BLaER1 treated with 17β-estradiol and CSF1 and Interleukin-3, amounts not matched to agents 10 nM and 100 nM (cell line): Measurements from ENCODE around the gene ATP13A1.
"Not testable (repeated sequence)": the region's sequence is repeated elsewhere in the genome, so short reads cannot be mapped to it uniquely, and the experiment has no call there.

Experiments used
- H3K27ac ChIP-seq, 11 experiments: shearing (Covaris generic); formaldehyde crosslinking; 2 replicates each; pipeline ENCODE4 v1.8.1; 2022
- H3K27me3 ChIP-seq, 11 experiments: shearing (Covaris generic); formaldehyde crosslinking; 2 replicates each; pipeline ENCODE4 v1.8.1; 2022
- H3K36me3 ChIP-seq, 11 experiments: shearing (Covaris generic); formaldehyde crosslinking; 2 replicates each; pipeline ENCODE4 v1.8.1; 2022
- H3K4me1 ChIP-seq, 10 experiments: shearing (Covaris generic); formaldehyde crosslinking; 2 replicates each; pipeline ENCODE4 v1.8.1; 2022
- H3K4me2 ChIP-seq, 11 experiments: shearing (Covaris generic); formaldehyde crosslinking; 2 replicates each; pipeline ENCODE4 v1.8.1; 2022
- H3K4me3 ChIP-seq, 10 experiments: shearing (Covaris generic); formaldehyde crosslinking; 2 replicates each; pipeline ENCODE4 v1.8.1; 2022
- H3K9ac ChIP-seq, 11 experiments: shearing (Covaris generic); formaldehyde crosslinking; 2 replicates each; pipeline ENCODE4 v1.8.1; 2022
- H3K9me3 ChIP-seq, 11 experiments: shearing (Covaris generic); formaldehyde crosslinking; replicated peaks in 1 of 11; 2 replicates each; pipeline ENCODE4 v1.8.1; 2022
- H4K20me1 ChIP-seq, 11 experiments: shearing (Covaris generic); formaldehyde crosslinking; 2 replicates each; pipeline ENCODE4 v1.8.1; 2022
- Cebpa-rat ChIP-seq, 11 experiments: shearing (Covaris generic); IDR thresholded peaks; 2 replicates each; pipeline ENCODE4 v1.8.1; 2022

The ATP13A1 gene

GRCh38 chr19:19691683-19692082 lies 28.2 kb upstream of the ATP13A1 start:
- no peaks in the 10 kb centered on the region for H3K4me1 ChIP-seq
- no peak overlapping the region for H3K4me3 ChIP-seq
- peaks cover 23 to 55% (median 34%) of the 10 kb centered on the region in 11 experiments; a peak in 21 of 22 replicates for H3K9me3 ChIP-seq
- H3K4me2 ChIP-seq = no peak overlapping the region
- no peaks in the 10 kb centered on the region for H4K20me1 ChIP-seq
- no peak overlapping the region for H3K27ac ChIP-seq
- no peaks in the 10 kb centered on the region for H3K27me3 ChIP-seq
- peaks cover 0 to 8% (median 4%) of the 10 kb centered on the region in 11 experiments; a peak in 7 of 22 replicates for H3K36me3 ChIP-seq
- no peak for TF ChIP-seq Cebpa-rat (IDR thresholded peaks at IDR 0.05)
- H3K9ac ChIP-seq = no peak overlapping the region

GRCh38 chr19:19689023-19689422 lies 25.5 kb upstream of the ATP13A1 start:
- not testable (repeated sequence) for H3K27ac ChIP-seq, H3K4me1 ChIP-seq, H3K9ac ChIP-seq, H3K4me3 ChIP-seq, H3K4me2 ChIP-seq, H4K20me1 ChIP-seq, H3K27me3 ChIP-seq
- Histone ChIP-seq H3K36me3 (peaks cover 15 to 31% (median 24%) of the 10 kb centered on the region in 11 experiments; a peak in 21 of 22 replicates), H3K9me3 (peaks cover 47 to 75% (median 56%) of the 10 kb centered on the region in 11 experiments)

GRCh38 chr19:19687090-19687489 lies 23.6 kb upstream of the ATP13A1 start:
- no peak for TF ChIP-seq Cebpa-rat (IDR thresholded peaks at IDR 0.05)
- Histone ChIP-seq H3K27me3 (no peaks in the 10 kb centered on the region), H4K20me1 (no peaks in the 10 kb centered on the region), H3K9ac (no peak overlapping the region), H3K27ac (no peak overlapping the region), H3K36me3 (peaks cover 34 to 49% (median 44%) of the 10 kb centered on the region in 11 experiments), H3K4me2 (no peak overlapping the region), H3K9me3 (peaks cover 61 to 81% (median 71%) of the 10 kb centered on the region in 11 experiments), H3K4me1 (no peaks in the 10 kb centered on the region), H3K4me3 (no peak overlapping the region)

GRCh38 chr19:19686580-19686979 lies 23.1 kb upstream of the ATP13A1 start:
- Histone ChIP-seq H3K36me3 (peaks cover 39 to 54% (median 49%) of the 10 kb centered on the region in 11 experiments), H3K9me3 (peaks cover 66 to 81% (median 74%) of the 10 kb centered on the region in 11 experiments), H3K27ac (no peak overlapping the region), H4K20me1 (no peaks in the 10 kb centered on the region), H3K9ac (no peak overlapping the region), H3K4me3 (no peak overlapping the region), H3K4me1 (no peaks in the 10 kb centered on the region), H3K27me3 (no peaks in the 10 kb centered on the region), H3K4me2 (no peak overlapping the region)
- no peak for TF ChIP-seq Cebpa-rat (IDR thresholded peaks at IDR 0.05)

GRCh38 chr19:19686119-19686518 lies 22.6 kb upstream of the ATP13A1 start:
- peaks cover 43 to 58% (median 53%) of the 10 kb centered on the region in 11 experiments for H3K36me3 ChIP-seq
- H3K27ac ChIP-seq, H3K27me3 ChIP-seq, H4K20me1 ChIP-seq, H3K9ac ChIP-seq, H3K4me2 ChIP-seq, H3K4me1 ChIP-seq, H3K4me3 ChIP-seq: not testable (repeated sequence)
- peaks cover 68 to 81% (median 74%) of the 10 kb centered on the region in 11 experiments for H3K9me3 ChIP-seq

- Histone ChIP-seq H3K9ac (no peak overlapping the region), H3K27ac (no peak overlapping the region), H3K9me3 (peaks cover 94 to 100% (median 99%) of the 10 kb centered on the region in 11 experiments), H3K4me3 (peak overlapping the region in 6 of 10 experiments; percentile 12 to 36 (median 29); a peak in 5 of 20 replicates), H4K20me1 (no peaks in the 10 kb centered on the region), H3K4me1 (no peaks in the 10 kb centered on the region), H3K36me3 (peaks cover 96 to 100% (median 98%) of the 10 kb centered on the region in 11 experiments), H3K4me2 (no peak overlapping the region), H3K27me3 (no peaks in the 10 kb centered on the region)
- TF ChIP-seq Cebpa-rat (IDR thresholded peaks at IDR 0.05) = no peak
These were observed 15.9 kb upstream of the ATP13A1 start for GRCh38 chr19:19679176-19680073.

- TF ChIP-seq Cebpa-rat (IDR thresholded peaks at IDR 0.05) = no peak
- no peak overlapping the region for H3K9ac ChIP-seq
- peaks cover 0 to 4% (median 0%) of the 10 kb centered on the region in 10 experiments; a peak in 1 of 20 replicates for H3K4me1 ChIP-seq
- H3K36me3 ChIP-seq = peaks cover 97 to 100% (median 100%) of the 10 kb centered on the region in 11 experiments
- H3K4me3 ChIP-seq = peak overlapping the region in 4 of 10 experiments; percentile 16 to 40 (median 20); a peak in 4 of 20 replicates
- peaks cover 97 to 100% (median 99%) of the 10 kb centered on the region in 11 experiments for H3K9me3 ChIP-seq
- H4K20me1 ChIP-seq = no peaks in the 10 kb centered on the region
- H3K4me2 ChIP-seq = no peak overlapping the region
- H3K27ac ChIP-seq = no peak overlapping the region
- no peaks in the 10 kb centered on the region for H3K27me3 ChIP-seq
These were observed 14.1 kb upstream of the ATP13A1 start for GRCh38 chr19:19677579-19677978.

GRCh38 chr19:19674315-19674714 lies 10.8 kb upstream of the ATP13A1 start:
- Histone ChIP-seq H3K9ac (no peak overlapping the region), H3K36me3 (peaks cover 74 to 94% (median 89%) of the 10 kb centered on the region in 11 experiments), H3K9me3 (peaks cover 78 to 95% (median 90%) of the 10 kb centered on the region in 11 experiments), H3K27ac (no peak overlapping the region), H3K4me1 (peaks cover 12 to 19% (median 13%) of the 10 kb centered on the region in 10 experiments), H3K4me3 (0 out of 20 replicates have a peak overlapping the region, but pooled peaks of 1 of the 10 experiments have one; percentile 16), H4K20me1 (no peaks in the 10 kb centered on the region; a peak in 1 of 22 replicates), H3K4me2 (no peak overlapping the region), H3K27me3 (no peaks in the 10 kb centered on the region)
- TF ChIP-seq Cebpa-rat (IDR thresholded peaks at IDR 0.05) = no peak

GRCh38 chr19:19672816-19673215 lies 9.3 kb upstream of the ATP13A1 start:
- no peak overlapping the region for H3K27ac ChIP-seq
- no peaks in the 10 kb centered on the region; a peak in 1 of 22 replicates for H4K20me1 ChIP-seq
- H3K4me2 ChIP-seq = no peak overlapping the region
- peaks cover 59 to 79% (median 74%) of the 10 kb centered on the region in 11 experiments for H3K36me3 ChIP-seq
- no peak overlapping the region for H3K9ac ChIP-seq
- no peak overlapping the region for H3K4me3 ChIP-seq
- no peak for TF ChIP-seq Cebpa-rat (IDR thresholded peaks at IDR 0.05)
- no peaks in the 10 kb centered on the region for H3K27me3 ChIP-seq
- H3K4me1 ChIP-seq = peaks cover 18 to 23% (median 20%) of the 10 kb centered on the region in 10 experiments
- H3K9me3 ChIP-seq = peaks cover 63 to 80% (median 75%) of the 10 kb centered on the region in 11 experiments
